ENCODE measurements around the gene LDLR.
A peak's percentile ranks its signal among the peaks of the same experiment; 100 is the strongest.
"Not testable (repeated sequence)": the region's sequence is repeated elsewhere in the genome, so short reads cannot be mapped to it uniquely, and the experiment has no call there.

The LDLR gene

GRCh38 chr19:11111117-11111770 lies 22.0 kb downstream of the LDLR start:
- DNase-seq, result no peak

GRCh38 chr19:11111771-11112144 lies 22.5 kb downstream of the LDLR start:
- DNase-seq, result no peak

- no peak for DNase-seq
Measured at GRCh38 chr19:11113140-11113708, 24.0 kb downstream of the LDLR start.

- DNase-seq, result no peak
Measured at GRCh38 chr19:11115042-11115441, 25.8 kb downstream of the LDLR start.

DNA sequence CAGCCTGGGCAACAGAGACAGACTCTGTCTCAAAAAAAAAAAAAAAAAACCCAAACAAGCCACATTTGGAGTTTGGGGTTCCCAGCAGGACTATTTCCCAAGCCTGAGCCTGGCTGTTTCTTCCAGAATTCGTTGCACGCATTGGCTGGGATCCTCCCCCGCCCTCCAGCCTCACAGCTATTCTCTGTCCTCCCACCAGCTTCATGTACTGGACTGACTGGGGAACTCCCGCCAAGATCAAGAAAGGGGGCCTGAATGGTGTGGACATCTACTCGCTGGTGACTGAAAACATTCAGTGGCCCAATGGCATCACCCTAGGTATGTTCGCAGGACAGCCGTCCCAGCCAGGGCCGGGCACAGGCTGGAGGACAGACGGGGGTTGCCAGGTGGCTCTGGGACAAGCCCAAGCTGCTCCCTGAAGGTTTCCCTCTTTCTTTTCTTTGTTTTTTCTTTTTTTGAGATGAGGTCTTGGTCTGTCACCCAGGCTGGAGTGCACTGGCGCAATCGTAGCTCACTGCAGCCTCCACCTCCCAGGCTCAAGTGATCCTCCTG lies 26.7 kb downstream of the LDLR start:
- DNase-seq, result no peak

- DNase-seq, result no peak
Measured at GRCh38 chr19:11116507-11116906, 27.2 kb downstream of the LDLR start.

DNA sequence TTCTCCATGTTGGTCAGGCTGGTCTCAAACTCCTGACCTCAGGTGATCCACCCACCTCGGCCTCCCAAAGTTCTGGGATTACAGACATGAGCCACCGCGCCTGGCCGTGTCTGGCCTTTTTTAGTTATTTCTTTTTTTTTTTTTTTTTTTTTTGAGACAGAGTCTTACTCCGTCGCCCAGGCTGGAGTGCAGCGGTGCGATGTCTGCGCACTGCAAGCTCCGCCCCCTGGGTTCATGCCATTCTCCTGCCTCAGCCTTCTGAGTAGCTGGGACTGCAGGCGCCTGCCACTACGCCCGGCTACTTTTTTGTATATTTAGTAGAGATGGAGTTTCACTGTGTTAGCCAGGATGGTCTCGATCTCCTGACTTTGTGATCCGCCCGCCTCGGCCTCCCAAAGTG lies 32.7 kb downstream of the LDLR start:
- DNase-seq, result not testable (repeated sequence)

GRCh38 chr19:11123114-11123513 lies 33.9 kb downstream of the LDLR start:
- no peak for DNase-seq

DNA sequence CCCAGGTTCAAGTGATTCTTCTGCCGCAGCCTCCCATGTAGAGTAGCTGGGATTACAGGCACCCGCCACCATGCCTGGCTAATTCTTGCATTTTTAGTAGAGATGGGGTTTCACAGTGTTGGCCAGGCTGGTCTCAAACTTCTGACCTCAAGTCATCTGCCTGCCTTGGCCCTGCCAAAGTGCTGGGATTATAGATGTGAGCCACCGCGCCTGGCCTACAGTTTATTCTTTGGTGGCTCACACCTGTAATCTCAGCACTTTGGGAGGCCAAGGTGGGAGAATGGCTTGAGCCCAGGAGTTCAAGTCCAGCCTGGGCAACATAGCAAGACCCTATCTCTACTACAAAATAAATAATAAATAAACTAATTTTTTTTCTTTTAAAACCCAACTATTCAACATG lies 34.9 kb downstream of the LDLR start:
- DNase-seq, result not testable (repeated sequence)

DNA sequence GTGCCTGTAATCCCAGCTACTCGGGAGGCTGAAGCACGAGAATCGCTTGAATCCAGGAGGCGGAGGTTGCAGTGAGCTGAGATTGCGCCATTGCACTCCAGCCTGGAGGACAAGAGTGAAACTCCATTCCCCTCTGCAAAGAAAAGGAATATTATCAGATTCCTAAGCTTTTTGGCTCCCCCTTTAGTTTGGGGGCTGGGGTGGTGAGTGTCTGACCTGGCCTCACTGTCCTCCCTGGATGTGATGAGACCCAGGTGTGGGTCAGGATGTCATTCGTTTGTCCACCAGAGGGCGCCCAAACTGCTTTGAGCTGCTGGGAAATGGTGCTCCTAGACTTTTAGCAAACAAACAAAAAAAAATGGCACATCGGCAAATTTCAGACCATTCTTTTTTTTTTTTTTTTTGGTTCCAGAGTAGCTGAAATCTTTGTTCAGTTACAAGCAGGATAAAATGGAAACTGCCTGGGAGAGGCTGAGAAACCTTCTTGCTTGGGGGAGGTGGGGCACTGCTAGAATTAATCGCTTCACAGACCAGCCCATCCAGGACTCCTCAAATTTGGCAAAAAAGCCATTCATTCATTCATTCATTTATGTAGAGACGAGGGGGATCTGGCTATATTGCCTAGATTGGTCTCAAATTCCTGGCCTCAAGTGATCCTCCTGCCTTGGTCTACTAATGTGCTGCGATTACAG lies 36.9 kb downstream of the LDLR start:
- peak; percentile 81 for DNase-seq

- DNase-seq, result no peak
Measured at GRCh38 chr19:11127905-11128304, 38.6 kb downstream of the LDLR start.

DNA sequence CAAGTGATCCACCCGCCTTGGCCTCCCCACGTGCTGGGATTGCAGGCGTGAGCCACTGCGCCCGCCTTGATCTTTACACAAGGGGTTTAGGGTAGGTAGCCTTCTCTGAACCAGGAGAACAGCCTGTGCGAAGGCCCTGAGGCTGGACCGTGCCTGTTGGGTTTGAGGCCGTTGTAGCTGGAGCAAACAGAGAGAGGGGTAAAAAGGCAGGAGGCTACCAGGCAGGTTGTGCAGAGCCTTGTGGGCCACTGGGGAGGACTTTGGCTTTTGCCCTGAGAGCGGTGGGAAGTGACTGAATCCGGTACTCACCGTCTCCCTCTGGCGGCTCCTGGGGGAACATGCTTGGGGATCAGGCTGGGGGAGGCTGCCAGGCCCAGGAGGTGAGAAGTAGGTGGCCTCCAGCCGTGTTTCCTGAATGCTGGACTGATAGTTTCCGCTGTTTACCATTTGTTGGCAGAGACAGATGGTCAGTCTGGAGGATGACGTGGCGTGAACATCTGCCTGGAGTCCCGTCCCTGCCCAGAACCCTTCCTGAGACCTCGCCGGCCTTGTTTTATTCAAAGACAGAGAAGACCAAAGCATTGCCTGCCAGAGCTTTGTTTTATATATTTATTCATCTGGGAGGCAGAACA lies 41.7 kb downstream of the LDLR start:
- peak; percentile 76 for DNase-seq

DNA sequence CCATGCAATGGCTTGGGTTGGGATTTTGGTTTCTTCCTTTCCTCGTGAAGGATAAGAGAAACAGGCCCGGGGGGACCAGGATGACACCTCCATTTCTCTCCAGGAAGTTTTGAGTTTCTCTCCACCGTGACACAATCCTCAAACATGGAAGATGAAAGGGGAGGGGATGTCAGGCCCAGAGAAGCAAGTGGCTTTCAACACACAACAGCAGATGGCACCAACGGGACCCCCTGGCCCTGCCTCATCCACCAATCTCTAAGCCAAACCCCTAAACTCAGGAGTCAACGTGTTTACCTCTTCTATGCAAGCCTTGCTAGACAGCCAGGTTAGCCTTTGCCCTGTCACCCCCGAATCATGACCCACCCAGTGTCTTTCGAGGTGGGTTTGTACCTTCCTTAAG lies 42.2 kb downstream of the LDLR start:
- no peak for DNase-seq

DNA sequence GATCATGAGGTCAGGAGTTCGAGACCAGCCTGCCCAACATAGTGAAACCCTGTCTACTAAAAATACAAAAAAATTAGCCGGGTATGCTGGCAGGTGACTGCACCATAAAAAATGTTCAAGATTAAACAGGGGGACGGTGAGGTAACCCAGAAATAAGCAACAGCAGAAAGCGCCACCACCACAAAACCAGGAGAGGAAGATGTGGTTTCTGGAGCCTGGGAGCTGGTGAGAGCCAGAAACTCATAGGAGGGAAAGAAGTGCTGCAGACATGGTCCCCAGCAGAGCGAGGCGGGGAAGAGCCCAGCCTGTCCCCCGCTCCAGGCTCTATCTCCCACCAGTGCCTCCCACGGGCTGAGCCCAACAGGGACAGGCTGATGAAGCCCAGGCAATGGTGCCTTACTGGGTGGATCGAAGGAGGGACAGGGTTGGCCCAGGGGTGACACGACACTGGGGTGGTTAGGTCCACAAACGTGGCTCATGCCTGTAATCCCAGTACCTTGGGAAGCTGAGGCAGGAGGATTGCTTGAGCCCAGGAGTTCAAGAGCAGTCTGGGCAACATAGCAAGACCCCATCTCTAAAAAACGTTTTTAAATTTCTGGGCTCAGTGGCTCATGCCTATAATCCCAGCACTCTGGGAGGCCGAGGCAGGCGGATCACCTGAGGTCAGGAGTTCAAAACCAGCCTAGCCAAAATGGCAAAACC lies 47.3 kb downstream of the LDLR start:
- DNase-seq, result no peak

DNA sequence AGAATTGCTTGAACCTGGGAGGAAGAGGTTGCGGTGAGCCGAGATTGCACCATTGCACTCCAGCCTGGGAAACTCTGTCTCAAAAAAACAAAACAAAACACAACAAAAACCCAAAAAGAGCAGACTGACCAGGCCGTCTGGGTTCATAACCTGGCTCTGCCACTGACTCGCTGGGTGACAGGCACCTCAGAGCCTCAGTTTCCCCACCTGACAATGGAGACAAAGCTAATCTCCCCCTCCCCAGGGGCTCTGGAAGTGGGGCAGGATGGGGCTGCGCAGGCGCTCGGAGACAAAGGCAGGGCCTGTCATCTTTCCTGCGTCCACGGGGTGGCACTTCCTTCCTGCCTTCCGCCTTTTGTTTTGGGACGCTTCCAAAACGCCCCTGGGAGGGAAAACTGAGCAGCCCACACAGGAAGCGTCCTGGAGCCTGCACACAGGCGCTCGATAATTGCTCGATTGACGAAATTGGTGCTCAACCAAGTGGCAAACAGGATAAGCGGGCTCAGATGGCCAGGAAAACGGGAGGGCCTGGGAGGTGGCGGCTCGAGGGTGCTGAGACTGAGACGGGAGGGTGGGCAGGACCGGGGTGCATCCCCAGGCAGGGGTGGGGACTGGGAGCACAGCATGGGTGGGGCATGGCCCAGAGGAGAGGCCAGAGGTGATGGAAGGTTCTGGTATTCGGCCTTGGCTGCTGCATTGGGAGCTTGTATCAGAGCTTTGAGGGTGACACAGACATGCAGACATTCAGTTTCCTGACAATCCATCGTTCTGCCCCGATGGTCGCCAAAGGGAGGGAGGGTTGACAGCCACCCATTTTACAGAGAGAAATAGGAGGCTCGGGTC lies 48.5 kb downstream of the LDLR start:
- DNase-seq, result peak; percentile 67

DNA sequence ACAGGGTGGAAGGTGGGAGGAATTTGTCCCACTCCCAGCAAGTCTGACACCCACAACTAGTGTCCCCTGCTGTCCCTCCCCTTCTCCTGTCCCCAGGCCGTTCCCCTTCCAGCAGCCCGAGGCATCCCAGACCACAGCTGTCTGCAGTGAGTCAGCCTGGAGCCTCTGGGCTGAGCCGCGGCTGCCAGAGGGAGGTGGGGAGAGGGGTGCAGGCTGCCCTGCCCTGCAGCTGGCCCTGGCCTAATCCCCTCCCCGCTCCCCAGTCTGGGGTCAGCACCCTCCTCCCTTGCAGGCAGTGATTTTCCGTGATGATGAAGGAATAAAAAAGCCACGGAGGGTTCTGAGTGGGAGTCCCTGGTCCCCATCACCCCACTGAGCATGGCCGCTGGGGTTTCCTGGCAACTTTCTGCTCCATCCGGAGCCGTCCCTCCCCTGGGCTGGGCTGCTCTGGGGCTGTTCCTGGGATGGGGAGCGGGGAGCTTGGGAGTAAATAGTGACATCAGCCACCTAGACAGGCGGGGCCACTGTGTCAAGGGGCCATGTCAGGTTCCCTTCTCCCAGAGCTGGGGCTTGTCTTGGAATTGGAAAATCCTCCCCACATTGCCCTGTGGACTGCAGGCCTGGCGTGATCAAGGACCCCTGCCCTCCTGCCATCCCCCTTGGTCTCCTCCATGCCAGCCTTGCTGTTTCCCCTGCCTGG lies 49.5 kb downstream of the LDLR start:
- no peak for DNase-seq

- DNase-seq, result not testable (repeated sequence)
Measured at GRCh38 chr19:11140023-11140538, 50.8 kb downstream of the LDLR start.

DNA sequence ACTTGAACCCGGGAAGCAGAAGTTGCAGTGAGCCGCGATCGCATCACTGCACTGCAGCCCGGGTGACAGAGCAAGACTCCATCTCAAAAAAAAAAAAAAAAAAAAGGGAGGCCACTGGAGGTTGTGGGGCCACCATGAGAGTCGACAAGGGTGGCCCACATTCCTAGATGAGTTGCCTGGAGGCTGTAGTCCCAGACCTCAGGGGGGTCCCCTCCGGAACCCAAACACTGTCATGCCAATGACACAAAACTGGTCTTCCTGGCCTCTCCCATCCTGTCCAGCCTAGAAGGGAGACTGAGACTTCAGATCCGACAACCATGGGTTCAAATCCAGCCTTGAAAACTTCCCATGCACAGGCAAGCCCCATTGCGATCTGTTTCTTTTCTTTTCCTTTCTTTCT lies 51.6 kb downstream of the LDLR start:
- no peak for DNase-seq

DNA sequence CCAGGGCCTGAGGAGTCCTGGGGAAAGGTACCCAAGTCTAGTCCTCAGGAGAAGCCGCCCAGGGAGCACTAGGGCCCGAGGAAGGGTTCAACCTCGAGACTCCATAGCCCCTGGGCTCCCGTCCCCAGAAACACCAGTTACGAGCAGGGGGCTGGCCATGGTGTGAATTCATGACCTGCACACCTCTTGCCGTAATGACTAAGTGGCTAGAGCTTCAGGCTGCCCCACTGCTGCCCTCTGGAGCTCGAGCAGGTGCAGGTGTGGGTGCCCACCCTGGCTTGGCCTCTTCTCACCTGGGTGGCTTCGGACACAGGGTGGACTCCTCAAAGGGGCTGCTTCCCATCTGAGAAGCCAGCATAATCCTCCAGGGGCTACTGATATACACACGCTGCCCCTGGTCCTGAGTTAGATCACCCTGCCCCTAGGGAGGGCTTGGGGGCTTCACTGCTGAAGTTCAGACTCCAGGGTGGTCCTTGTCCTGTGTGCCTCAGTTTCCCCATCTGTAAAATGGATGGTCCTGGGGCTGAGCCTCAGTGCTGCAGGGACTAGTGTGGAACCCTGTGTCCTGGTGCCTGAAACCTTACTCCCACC lies 52.8 kb downstream of the LDLR start:
- no peak for DNase-seq

- no peak for DNase-seq
Measured at GRCh38 chr19:11142528-11143171, 53.4 kb downstream of the LDLR start.
